Neural progenitor cell (in vitro differentiated cells): ENCODE measurements around the gene CACNA1D.

Experiments
- EZH2 ChIP-seq: fragments of 200-600 bp; sonication (generic); IDR thresholded peaks from 2 replicates; pipeline ENCODE4 v1.6.1; 2017; ENCODE audit warnings: antibody characterized with exemption, mild to moderate bottlenecking, moderate library complexity
- TF ChIP-seq, protein P1 (sequence below): fragments of 200-600 bp; sonication (generic); IDR thresholded peaks from 2 replicates; pipeline ENCODE4 v1.5.1; 2017; ENCODE audit warnings: antibody characterized with exemption, mild to moderate bottlenecking

DNA sequence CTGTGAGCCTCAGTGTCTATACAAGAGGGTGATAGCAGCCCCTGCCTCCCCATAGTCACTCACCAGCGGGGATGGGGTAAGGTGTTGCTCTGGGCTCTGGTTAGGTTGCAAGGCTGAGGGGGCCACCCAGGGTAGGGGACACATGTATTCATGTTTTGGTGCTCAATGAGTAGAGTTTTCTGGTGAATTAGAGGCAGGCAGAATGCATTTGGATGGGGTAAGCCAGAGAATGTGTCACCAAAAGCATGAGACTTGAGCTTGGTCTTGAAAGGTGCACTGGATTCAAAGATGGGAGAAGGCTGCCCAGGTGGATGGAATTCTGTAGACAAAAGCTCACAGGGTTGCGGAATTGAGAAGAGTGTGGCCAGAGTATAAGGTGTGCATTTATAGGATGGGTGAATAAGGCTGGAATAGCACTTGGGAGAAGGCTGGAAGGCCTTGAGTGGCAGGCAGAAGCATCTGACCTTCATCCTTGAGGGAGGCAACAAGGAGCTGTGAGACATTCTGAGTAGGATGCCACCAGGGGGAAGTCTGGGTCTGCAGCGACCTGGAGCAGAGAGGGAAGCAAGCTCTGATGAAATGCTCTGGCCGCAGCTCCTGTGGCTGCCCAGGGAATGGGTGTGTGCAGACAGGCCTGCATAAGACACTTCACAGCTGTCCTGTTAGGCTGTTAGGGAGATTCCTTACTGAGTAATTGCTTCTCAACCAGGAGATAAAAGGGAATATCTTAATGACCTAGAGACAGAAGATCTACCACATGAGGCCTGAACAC, 202.2 kb downstream of the CACNA1D start:
- TF ChIP-seq, protein P1, sequence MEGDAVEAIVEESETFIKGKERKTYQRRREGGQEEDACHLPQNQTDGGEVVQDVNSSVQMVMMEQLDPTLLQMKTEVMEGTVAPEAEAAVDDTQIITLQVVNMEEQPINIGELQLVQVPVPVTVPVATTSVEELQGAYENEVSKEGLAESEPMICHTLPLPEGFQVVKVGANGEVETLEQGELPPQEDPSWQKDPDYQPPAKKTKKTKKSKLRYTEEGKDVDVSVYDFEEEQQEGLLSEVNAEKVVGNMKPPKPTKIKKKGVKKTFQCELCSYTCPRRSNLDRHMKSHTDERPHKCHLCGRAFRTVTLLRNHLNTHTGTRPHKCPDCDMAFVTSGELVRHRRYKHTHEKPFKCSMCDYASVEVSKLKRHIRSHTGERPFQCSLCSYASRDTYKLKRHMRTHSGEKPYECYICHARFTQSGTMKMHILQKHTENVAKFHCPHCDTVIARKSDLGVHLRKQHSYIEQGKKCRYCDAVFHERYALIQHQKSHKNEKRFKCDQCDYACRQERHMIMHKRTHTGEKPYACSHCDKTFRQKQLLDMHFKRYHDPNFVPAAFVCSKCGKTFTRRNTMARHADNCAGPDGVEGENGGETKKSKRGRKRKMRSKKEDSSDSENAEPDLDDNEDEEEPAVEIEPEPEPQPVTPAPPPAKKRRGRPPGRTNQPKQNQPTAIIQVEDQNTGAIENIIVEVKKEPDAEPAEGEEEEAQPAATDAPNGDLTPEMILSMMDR, result no peak
- no peak for TF ChIP-seq EZH2
